Neural cell (in vitro differentiated cells): ENCODE data around the gene GABRR1.

Source experiments
- EZH2 ChIP-seq: fragments of 200-600, 300-800 bp; shearing (Covaris generic), sonication (generic); IDR thresholded peaks from 2 replicates; pipeline ENCODE4 v1.6.1; 2014; ENCODE audit warnings: antibody characterized with exemption, low read length, borderline replicate concordance, mild to moderate bottlenecking; ENCODE audit not compliant: insufficient read depth, poor library complexity, severe bottlenecking
- POLR2AphosphoS5 ChIP-seq: IDR thresholded peaks from 2 replicates; pipeline ENCODE4 v1.6.1; 2012
- RAD21 ChIP-seq: fragments of 450-650 bp; conservative IDR thresholded peaks from 2 replicates; pipeline ENCODE4 v1.6.1; 2014; ENCODE audit warnings: antibody characterized with exemption, mild to moderate bottlenecking, moderate library complexity
- TAF1 ChIP-seq: IDR thresholded peaks from 2 replicates; pipeline ENCODE4 v1.6.1; 2012; ENCODE audit warnings: low read depth
- TF ChIP-seq, protein P1 (sequence below): fragments of 450-650 bp; IDR thresholded peaks from 2 replicates; pipeline ENCODE4 v1.5.1; 2014; ENCODE audit warnings: antibody characterized with exemption, mild to moderate bottlenecking, moderate library complexity; ENCODE audit not compliant: poor library complexity, severe bottlenecking

DNA sequence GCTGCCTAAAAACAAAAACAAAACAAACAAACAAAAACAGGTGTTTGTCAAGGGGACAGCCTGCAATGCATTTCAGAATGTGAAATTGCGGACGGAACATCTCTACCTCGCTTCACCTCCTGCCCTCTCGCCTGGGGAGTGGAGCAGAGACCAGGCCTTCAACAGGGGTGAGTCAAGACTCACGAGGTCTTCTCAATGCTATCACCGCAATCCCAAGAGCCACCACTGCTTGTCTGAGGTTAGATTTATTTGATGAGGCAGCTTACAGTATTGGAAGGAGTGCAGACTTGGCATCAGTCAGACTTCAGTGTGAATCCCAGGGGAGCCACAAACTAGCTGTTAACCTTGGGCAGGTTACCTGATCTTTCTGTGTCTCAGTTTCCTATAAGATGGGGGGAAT lies 7.7 kb downstream of the GABRR1 start:
- TF ChIP-seq EZH2: no peak
- no peak for TF ChIP-seq TAF1
- TF ChIP-seq, protein P1, sequence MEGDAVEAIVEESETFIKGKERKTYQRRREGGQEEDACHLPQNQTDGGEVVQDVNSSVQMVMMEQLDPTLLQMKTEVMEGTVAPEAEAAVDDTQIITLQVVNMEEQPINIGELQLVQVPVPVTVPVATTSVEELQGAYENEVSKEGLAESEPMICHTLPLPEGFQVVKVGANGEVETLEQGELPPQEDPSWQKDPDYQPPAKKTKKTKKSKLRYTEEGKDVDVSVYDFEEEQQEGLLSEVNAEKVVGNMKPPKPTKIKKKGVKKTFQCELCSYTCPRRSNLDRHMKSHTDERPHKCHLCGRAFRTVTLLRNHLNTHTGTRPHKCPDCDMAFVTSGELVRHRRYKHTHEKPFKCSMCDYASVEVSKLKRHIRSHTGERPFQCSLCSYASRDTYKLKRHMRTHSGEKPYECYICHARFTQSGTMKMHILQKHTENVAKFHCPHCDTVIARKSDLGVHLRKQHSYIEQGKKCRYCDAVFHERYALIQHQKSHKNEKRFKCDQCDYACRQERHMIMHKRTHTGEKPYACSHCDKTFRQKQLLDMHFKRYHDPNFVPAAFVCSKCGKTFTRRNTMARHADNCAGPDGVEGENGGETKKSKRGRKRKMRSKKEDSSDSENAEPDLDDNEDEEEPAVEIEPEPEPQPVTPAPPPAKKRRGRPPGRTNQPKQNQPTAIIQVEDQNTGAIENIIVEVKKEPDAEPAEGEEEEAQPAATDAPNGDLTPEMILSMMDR: no peak
- no peak for TF ChIP-seq POLR2AphosphoS5
- TF ChIP-seq RAD21: no peak
